Osteoblast (primary cell): ENCODE data around the gene RIMS1. TPM values are rescaled to one million over a fixed set of nuclear protein-coding genes. Genes with fewer than 3 reads are reported as not detected.
A peak's percentile ranks its signal among the peaks of the same experiment; 100 is the strongest.

Experiments
- DNase-seq: peaks from one replicate; pipeline ENCODE4 v3.0.0; 2011; ENCODE audit warnings: low spot score, mixed read lengths; ENCODE audit not compliant: insufficient read length; ENCODE audit errors: missing footprints
- H2AFZ ChIP-seq: 2 replicates; pipeline ENCODE4 v1.6.0; 2011; ENCODE audit warnings: mild to moderate bottlenecking, low read length
- H3K27ac ChIP-seq: 2 replicates; pipeline ENCODE4 v1.5.1; 2011; ENCODE audit warnings: mild to moderate bottlenecking, low read depth, low read length, moderate library complexity
- H3K27me3 ChIP-seq: 2 replicates; pipeline ENCODE4 v1.6.0; 2012; ENCODE audit warnings: mild to moderate bottlenecking, control low read depth, inconsistent platforms, low read length, moderate library complexity; ENCODE audit not compliant: insufficient read depth
- H3K36me3 ChIP-seq: 2 replicates; pipeline ENCODE4 v1.5.1; 2011; ENCODE audit warnings: mild to moderate bottlenecking, low read length, control low read depth, moderate library complexity; ENCODE audit not compliant: insufficient read depth
- H3K4me1 ChIP-seq: 2 replicates; pipeline ENCODE4 v1.5.1; 2011; ENCODE audit warnings: mild to moderate bottlenecking, low read length, control low read depth, moderate library complexity; ENCODE audit not compliant: insufficient read depth
- H3K4me2 ChIP-seq: 2 replicates; pipeline ENCODE4 v1.6.0; 2011; ENCODE audit warnings: mild to moderate bottlenecking, low read length; ENCODE audit not compliant: insufficient read depth
- H3K4me3 ChIP-seq: fragments of 200-600 bp; sonication (generic); 3 replicates; pipeline ENCODE4 v1.5.1; 2012; ENCODE audit warnings: mild to moderate bottlenecking, low read length, inconsistent platforms; ENCODE audit not compliant: insufficient read depth
- H3K79me2 ChIP-seq: 2 replicates; pipeline ENCODE4 v1.6.0; 2012; ENCODE audit warnings: mild to moderate bottlenecking, low read length, control low read depth, inconsistent platforms; ENCODE audit not compliant: insufficient read depth
- H3K9me3 ChIP-seq: 2 replicates; pipeline ENCODE4 v1.5.1; 2011; ENCODE audit warnings: low read depth, low read length, control low read depth
- H4K20me1 ChIP-seq: 2 replicates; pipeline ENCODE4 v1.6.0; 2012; ENCODE audit warnings: mild to moderate bottlenecking, low read length, control low read depth; ENCODE audit not compliant: insufficient read depth
- total RNA-seq: library from RNA; depleted of rRNA; stranded (reverse); fragments of >200 nt; gene quantifications from 2 replicates; pipeline ENCODE4 v1.2.3, GENCODE V29; 2012
- TF ChIP-seq, protein P1 (sequence below): IDR thresholded peaks from 2 replicates; pipeline ENCODE4 v1.5.1; 2011; ENCODE audit warnings: mild to moderate bottlenecking, low read depth, low read length, moderate library complexity; ENCODE audit errors: extremely low read depth

Gene RIMS1
- total RNA-seq, 1 donor: 13.4 TPM

DNA sequence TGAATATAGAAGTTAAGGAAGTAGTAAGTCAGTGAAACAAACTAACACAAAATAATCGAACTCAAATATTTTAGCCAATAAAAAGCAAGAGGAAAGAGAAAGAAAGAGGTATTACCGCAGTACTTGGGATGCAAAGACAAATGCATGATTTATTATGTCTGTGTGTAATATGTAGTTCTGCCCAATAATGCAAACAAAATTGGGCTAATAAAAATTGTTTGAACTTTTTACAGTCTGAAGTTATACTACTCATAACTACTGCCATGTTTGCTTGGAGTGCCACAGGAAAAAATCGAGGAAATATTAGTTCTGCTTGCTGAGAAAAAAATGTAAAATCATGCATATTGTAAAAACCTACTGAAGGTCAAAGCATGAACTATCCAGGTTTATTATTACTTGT, 375.2 kb downstream of the RIMS1 start:
- peaks cover 10% of the 10 kb centered on the region for H3K4me1 ChIP-seq
- H3K27me3 ChIP-seq: no peaks in the 10 kb centered on the region
- H3K27ac ChIP-seq: peak overlapping the region; percentile 17
- peak overlapping the region; percentile 31 for H2AFZ ChIP-seq
- H3K79me2 ChIP-seq: no peaks in the 10 kb centered on the region
- no peaks in the 10 kb centered on the region for H4K20me1 ChIP-seq
- peak overlapping the region; percentile 82 for H3K4me2 ChIP-seq
- TF ChIP-seq, protein P1, sequence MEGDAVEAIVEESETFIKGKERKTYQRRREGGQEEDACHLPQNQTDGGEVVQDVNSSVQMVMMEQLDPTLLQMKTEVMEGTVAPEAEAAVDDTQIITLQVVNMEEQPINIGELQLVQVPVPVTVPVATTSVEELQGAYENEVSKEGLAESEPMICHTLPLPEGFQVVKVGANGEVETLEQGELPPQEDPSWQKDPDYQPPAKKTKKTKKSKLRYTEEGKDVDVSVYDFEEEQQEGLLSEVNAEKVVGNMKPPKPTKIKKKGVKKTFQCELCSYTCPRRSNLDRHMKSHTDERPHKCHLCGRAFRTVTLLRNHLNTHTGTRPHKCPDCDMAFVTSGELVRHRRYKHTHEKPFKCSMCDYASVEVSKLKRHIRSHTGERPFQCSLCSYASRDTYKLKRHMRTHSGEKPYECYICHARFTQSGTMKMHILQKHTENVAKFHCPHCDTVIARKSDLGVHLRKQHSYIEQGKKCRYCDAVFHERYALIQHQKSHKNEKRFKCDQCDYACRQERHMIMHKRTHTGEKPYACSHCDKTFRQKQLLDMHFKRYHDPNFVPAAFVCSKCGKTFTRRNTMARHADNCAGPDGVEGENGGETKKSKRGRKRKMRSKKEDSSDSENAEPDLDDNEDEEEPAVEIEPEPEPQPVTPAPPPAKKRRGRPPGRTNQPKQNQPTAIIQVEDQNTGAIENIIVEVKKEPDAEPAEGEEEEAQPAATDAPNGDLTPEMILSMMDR: no peak
- no peaks in the 10 kb centered on the region for H3K36me3 ChIP-seq
- no peaks in the 10 kb centered on the region for H3K9me3 ChIP-seq
- peak overlapping the region; percentile 41 for H3K4me3 ChIP-seq
- DNase-seq: no peak

DNA sequence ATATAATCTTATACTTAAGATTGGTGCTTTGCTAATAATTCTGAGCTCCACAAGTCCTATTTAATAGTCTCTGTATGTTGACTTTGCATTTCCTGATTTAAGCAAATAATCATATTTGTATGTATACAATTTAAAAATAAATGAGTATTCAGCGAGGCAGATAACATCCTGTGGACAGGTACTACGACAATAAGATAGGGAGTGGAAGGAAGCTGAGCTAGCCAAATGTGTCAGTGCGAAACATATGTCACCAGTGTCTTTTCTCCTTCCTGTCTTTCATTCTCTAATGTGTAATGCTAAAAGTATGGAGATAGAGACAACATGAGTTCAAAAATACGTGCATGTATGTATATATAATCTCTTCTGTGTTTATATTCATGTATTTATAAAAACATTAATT, 375.9 kb downstream of the RIMS1 start:
- H3K36me3 ChIP-seq: no peaks in the 10 kb centered on the region
- H3K9me3 ChIP-seq: no peaks in the 10 kb centered on the region
- H2AFZ ChIP-seq: no peak overlapping the region
- TF ChIP-seq, protein P1: no peak
- H3K4me3 ChIP-seq: no peak overlapping the region
- H3K27me3 ChIP-seq: no peaks in the 10 kb centered on the region
- H4K20me1 ChIP-seq: no peaks in the 10 kb centered on the region
- no peak overlapping the region for H3K4me2 ChIP-seq
- no peaks in the 10 kb centered on the region for H3K79me2 ChIP-seq
- no peak for DNase-seq
- H3K27ac ChIP-seq: no peak overlapping the region
- H3K4me1 ChIP-seq: peaks cover 10% of the 10 kb centered on the region

DNA sequence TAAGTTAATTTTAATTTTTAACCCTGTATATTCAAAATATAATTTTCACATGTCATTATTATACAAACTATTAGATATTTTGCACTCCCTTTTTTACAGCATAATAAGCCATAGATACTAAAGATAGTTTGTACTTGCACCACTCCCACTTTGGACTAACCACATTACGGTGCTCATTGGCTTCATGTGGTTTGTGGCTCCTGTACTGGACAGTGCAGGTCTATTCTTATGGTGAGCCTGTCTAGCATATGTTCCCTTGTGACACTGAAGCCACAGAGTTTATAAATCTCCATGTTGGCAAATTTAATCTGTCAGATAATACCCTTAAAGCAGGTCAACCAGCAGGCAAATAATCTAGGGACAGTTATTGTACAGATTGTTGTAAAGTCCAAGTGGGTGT, 381.1 kb downstream of the RIMS1 start:
- Histone ChIP-seq H3K4me3 (no peak overlapping the region), H4K20me1 (no peaks in the 10 kb centered on the region), H3K9me3 (no peaks in the 10 kb centered on the region), H3K27me3 (no peaks in the 10 kb centered on the region), H3K27ac (no peak overlapping the region), H3K36me3 (no peaks in the 10 kb centered on the region), H2AFZ (no peak overlapping the region), H3K4me1 (peaks cover 2% of the 10 kb centered on the region), H3K4me2 (no peak overlapping the region), H3K79me2 (no peaks in the 10 kb centered on the region)
- DNase-seq: no peak
- TF ChIP-seq, protein P1: no peak

DNA sequence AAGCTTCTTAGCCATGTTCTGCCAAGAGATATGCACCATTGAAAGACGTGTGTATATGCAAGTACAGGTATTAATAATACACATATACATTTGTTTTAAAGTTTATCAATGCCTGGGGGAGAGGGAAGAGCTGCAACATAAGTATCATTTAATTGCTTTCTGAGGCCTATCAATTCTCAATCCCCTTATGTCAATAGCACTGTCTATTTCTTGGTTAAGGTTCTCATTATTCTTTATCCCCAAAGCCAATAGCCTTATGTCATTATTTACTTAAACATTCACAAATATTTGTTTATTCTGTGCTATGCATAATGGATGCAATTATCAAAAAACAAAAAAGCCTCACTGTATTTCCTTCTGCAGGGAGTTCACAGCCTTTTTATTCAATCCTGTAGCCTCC, 385.2 kb downstream of the RIMS1 start:
- Histone ChIP-seq H3K4me3 (no peak overlapping the region), H3K9me3 (no peaks in the 10 kb centered on the region), H3K4me1 (peaks cover 10% of the 10 kb centered on the region), H3K27ac (no peak overlapping the region), H2AFZ (peak overlapping the region; percentile 39), H3K4me2 (no peak overlapping the region), H3K27me3 (no peaks in the 10 kb centered on the region), H4K20me1 (no peaks in the 10 kb centered on the region), H3K36me3 (no peaks in the 10 kb centered on the region), H3K79me2 (no peaks in the 10 kb centered on the region)
- TF ChIP-seq, protein P1: no peak
- no peak for DNase-seq
